ENCODE measurements around the gene ASAP2. TPM values are rescaled to one million over a fixed set of nuclear protein-coding genes. Genes with fewer than 3 reads are reported as not detected.

Gene ASAP2
- total and polyA plus RNA-seq, 9 of the 15 experiments (the other 6 are each of a cell fraction or from before 2014, with no cell fraction given): 0.06 to 4.3 (median 3.1) TPM

DNA sequence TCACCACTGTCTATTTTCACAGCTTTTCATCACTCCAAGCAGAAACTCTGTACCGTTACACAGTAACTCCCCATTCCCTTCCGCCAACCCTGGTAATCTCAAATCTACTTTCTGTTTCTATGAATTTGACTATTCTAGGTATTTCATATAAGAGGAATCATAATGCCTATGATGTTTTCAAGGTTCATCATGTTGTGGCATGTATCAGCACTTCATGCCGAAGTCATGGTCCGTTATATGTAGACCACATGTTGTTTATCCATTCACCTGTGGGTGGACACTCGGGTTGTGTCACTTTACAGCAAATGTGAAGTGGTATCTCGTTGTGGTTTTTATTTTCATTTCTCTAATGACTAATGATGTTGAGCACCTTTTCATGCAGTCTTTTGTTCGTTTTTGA, 238.5 kb downstream of the ASAP2 start:
- 86% methylated on average over 7 of the region's 7 CpGs for WGBS (ENCODE audit: insufficient coverage, low coverage, missing lambda C conversion rate)
- peaks cover 74% of the 10 kb centered on the region for H3K36me3 ChIP-seq (ENCODE audit: control insufficient read depth, insufficient read depth, low read length)
- no peak overlapping the region for H3K9ac ChIP-seq (ENCODE audit: insufficient read depth in 1 of 2, low read depth in 2 of 2, low read length in 2 of 2)
- H3K9me3 ChIP-seq (replicated peaks; ENCODE audit: control insufficient read depth, insufficient read depth, low read depth, low read length): no peaks in the 10 kb centered on the region
- intact Hi-C loops (cut with micrococcal nuclease): no loop called here
- H2AFZ ChIP-seq (ENCODE audit: low read depth, low read length): no peak overlapping the region
- no peaks in the 10 kb centered on the region for H3K27me3 ChIP-seq (ENCODE audit: control insufficient read depth in 2 of 2, insufficient read depth in 2 of 2, low read length in 2 of 2)
- TF ChIP-seq NFIX (CRISPR knock-in tag; IDR thresholded peaks at IDR 0.05; ENCODE audit: low read depth): no peak
- TF ChIP-seq ILF3 (IDR thresholded peaks at IDR 0.05; ENCODE audit: borderline replicate concordance): no peak
- TF ChIP-seq, protein P1, sequence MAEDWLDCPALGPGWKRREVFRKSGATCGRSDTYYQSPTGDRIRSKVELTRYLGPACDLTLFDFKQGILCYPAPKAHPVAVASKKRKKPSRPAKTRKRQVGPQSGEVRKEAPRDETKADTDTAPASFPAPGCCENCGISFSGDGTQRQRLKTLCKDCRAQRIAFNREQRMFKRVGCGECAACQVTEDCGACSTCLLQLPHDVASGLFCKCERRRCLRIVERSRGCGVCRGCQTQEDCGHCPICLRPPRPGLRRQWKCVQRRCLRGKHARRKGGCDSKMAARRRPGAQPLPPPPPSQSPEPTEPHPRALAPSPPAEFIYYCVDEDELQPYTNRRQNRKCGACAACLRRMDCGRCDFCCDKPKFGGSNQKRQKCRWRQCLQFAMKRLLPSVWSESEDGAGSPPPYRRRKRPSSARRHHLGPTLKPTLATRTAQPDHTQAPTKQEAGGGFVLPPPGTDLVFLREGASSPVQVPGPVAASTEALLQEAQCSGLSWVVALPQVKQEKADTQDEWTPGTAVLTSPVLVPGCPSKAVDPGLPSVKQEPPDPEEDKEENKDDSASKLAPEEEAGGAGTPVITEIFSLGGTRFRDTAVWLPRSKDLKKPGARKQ (CRISPR knock-in tag; IDR thresholded peaks at IDR 0.05): no peak
- TF ChIP-seq, protein P2, sequence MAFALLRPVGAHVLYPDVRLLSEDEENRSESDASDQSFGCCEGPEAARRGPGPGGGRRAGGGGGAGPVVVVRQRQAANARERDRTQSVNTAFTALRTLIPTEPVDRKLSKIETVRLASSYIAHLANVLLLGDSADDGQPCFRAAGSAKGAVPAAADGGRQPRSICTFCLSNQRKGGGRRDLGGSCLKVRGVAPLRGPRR (CRISPR knock-in tag; IDR thresholded peaks at IDR 0.05): no peak
- TF ChIP-seq, protein P3, sequence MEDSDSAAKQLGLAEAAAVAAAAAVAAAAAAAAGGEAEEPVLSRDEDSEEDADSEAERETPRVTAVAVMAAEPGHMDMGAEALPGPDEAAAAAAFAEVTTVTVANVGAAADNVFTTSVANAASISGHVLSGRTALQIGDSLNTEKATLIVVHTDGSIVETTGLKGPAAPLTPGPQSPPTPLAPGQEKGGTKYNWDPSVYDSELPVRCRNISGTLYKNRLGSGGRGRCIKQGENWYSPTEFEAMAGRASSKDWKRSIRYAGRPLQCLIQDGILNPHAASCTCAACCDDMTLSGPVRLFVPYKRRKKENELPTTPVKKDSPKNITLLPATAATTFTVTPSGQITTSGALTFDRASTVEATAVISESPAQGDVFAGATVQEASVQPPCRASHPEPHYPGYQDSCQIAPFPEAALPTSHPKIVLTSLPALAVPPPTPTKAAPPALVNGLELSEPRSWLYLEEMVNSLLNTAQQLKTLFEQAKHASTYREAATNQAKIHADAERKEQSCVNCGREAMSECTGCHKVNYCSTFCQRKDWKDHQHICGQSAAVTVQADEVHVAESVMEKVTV (CRISPR knock-in tag; IDR thresholded peaks at IDR 0.05): no peak
- TF ChIP-seq POLR2B (IDR thresholded peaks at IDR 0.05; ENCODE audit: low read depth, partially characterized antibody): no peak
- no peak for TF ChIP-seq RHOXF2B (CRISPR knock-in tag; conservative IDR thresholded peaks at IDR 0.05)
- TF ChIP-seq NONO (IDR thresholded peaks at IDR 0.05; ENCODE audit: low read depth in 2 of 2, low read length in 1 of 2): no peak
- ATAC-seq (no peak), FAIRE-seq (no peak), DNase-seq (ENCODE audit: extremely low read depth in 1 of 4, low spot score in 3 of 4) (no peak)
- H3K4me3 ChIP-seq: no peak overlapping the region
- POLR2A ChIA-PET: no interaction called here
- H4K20me1 ChIP-seq (replicated peaks; ENCODE audit: control insufficient read depth, insufficient read depth, low read length): no peaks in the 10 kb centered on the region
- H3K27ac ChIP-seq (ENCODE audit: extremely low read depth, low read depth, low read length): no peak overlapping the region
- no TSS peak for BruUV-seq (replicated peaks)
- in situ Hi-C loops (cut with MboI): no loop called here
- H3K79me2 ChIP-seq (ENCODE audit: control insufficient read depth, insufficient read depth, low read length): no peaks in the 10 kb centered on the region
- H3K4me1 ChIP-seq (replicated peaks in 1 of 2; ENCODE audit: control insufficient read depth in 2 of 2, insufficient read depth in 2 of 2, low read length in 2 of 2): no peaks in the 10 kb centered on the region
- CTCF ChIA-PET (ENCODE audit: low intra/inter-chr PET ratio): no interaction called here
- no peak overlapping the region for H3K4me2 ChIP-seq (ENCODE audit: insufficient read depth, low read length)
- H3K9me1 ChIP-seq (ENCODE audit: control insufficient read depth, insufficient read depth, low read length): no peaks in the 10 kb centered on the region
